Measurements from ENCODE around the gene PLCL1. TPM values are rescaled to one million over a fixed set of nuclear protein-coding genes. Genes with fewer than 3 reads are reported as not detected.

Gene PLCL1
- total and polyA plus RNA-seq, 10 of the 15 experiments (the other 5 are each of a cell fraction or from before 2014, with no cell fraction given), result 0.03 to 1.5 (median 0.22) TPM

DNA sequence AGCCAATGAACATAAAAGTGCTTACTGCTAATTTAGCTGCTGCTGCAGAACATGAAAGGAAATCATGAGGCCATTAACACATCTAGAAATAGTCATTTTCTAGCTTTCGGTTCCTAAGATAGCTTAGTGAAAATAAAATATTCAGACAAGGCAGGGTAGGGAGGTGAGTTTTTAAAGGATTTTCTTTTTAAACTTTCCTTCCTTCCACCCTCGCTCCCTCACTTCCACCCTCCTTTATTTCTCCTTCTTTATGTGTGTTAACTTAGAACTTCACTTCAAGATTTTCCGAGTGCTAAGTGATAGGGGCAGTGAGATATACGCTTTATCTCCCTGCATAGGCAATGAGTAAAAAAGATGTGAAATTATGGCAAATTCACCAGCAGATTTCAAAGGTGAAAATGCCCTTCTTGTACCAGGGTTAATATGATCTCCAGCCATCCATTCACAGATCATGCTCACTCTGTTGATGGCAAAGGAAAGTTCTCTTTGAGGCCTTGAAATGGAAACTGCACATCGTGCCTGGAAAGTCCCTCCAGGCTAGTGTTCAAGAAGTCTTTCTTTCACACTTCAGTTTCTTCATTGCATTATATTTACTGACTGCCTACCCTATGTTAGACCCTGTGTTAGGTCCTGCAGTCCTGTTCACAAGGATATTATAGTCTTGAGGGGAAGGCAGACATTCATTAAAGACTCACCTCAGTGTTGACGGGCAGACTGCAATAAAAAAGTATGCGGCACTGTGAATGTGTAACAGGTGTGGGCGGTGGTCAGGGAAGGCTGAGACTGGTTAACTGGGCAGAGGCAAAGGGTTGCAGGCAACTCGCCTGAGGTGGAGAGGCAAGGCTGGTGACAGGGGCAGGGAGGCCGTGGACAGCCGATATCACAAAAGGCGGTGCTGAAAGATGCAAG is 200.8 kb downstream of the PLCL1 start (continued):
- TF ChIP-seq, protein P1, sequence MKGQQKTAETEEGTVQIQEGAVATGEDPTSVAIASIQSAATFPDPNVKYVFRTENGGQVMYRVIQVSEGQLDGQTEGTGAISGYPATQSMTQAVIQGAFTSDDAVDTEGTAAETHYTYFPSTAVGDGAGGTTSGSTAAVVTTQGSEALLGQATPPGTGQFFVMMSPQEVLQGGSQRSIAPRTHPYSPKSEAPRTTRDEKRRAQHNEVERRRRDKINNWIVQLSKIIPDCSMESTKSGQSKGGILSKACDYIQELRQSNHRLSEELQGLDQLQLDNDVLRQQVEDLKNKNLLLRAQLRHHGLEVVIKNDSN (IDR thresholded peaks at IDR 0.05; ENCODE audit: borderline replicate concordance, extremely low read length, insufficient read depth, low read depth, low read length), result no peak
- TF ChIP-seq SREBF2 (IDR thresholded peaks at IDR 0.05; ENCODE audit: low read length) (no peak), NFXL1 (IDR thresholded peaks at IDR 0.05; ENCODE audit: borderline replicate concordance) (no peak), MLLT1 (IDR thresholded peaks at IDR 0.05) (peak; percentile 70), SIN3A (IDR thresholded peaks at IDR 0.05; ENCODE audit: low read depth, low read length) (no peak), CREM (IDR thresholded peaks at IDR 0.05; ENCODE audit: low read depth) (peak; percentile 61), HDAC6 (IDR thresholded peaks at IDR 0.05; ENCODE audit: unreplicated experiment) (no peak), SUZ12 (IDR thresholded peaks at IDR 0.05; ENCODE audit: unreplicated experiment) (no peak), E2F8 (IDR thresholded peaks at IDR 0.05; ENCODE audit: low read depth, partially characterized antibody) (no peak), NR2F1 (conservative IDR thresholded peaks at IDR 0.05) (0 out of 2 replicates have a peak, but pooled peaks have one; percentile 42), IKZF2 (IDR thresholded peaks at IDR 0.05) (peak; percentile 62 to 83; a peak in 2 of 4 replicates), BCL11A (IDR thresholded peaks at IDR 0.05; ENCODE audit: low read depth, low read length) (peak; percentile 59; the same call in 1 of the 2 replicates), ASH2L (IDR thresholded peaks at IDR 0.05; ENCODE audit: borderline replicate concordance, low read depth) (peak; percentile 62; the same call in 1 of the 2 replicates), PKNOX1 (IDR thresholded peaks at IDR 0.05) (peak; percentile 38), EZH2 (IDR thresholded peaks at IDR 0.05; ENCODE audit: borderline replicate concordance, control insufficient read depth, low read depth, low read length) (no peak), NR2C2 (IDR thresholded peaks at IDR 0.05; ENCODE audit: borderline replicate concordance, control insufficient read depth, insufficient read length, low read depth) (no peak), GATAD2B (conservative IDR thresholded peaks at IDR 0.05; ENCODE audit: low read depth) (peak; percentile 74), NR2C1 (IDR thresholded peaks at IDR 0.05) (no peak), CEBPB (IDR thresholded peaks at IDR 0.05; ENCODE audit: borderline replicate concordance in 1 of 2, low read depth in 2 of 2, low read length in 2 of 2) (0 out of 4 replicates have a peak, but pooled peaks of 1 of the 2 experiments have one; percentile 8), DPF2 (IDR thresholded peaks at IDR 0.05) (peak; percentile 92)
- TF ChIP-seq, protein P2, sequence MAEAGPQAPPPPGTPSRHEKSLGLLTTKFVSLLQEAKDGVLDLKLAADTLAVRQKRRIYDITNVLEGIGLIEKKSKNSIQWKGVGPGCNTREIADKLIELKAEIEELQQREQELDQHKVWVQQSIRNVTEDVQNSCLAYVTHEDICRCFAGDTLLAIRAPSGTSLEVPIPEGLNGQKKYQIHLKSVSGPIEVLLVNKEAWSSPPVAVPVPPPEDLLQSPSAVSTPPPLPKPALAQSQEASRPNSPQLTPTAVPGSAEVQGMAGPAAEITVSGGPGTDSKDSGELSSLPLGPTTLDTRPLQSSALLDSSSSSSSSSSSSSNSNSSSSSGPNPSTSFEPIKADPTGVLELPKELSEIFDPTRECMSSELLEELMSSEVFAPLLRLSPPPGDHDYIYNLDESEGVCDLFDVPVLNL (IDR thresholded peaks at IDR 0.05; ENCODE audit: low read depth, low read length), result no peak
